HepG2 (cell line): ENCODE results near the gene JOSD2. TPM values are rescaled to one million over a fixed set of nuclear protein-coding genes. Genes with fewer than 3 reads are reported as not detected.

ENCODE experiments used
- ATAC-seq: fragments of 200-7000 bp; cut with Tn5 transposase; 3 replicates; pipeline ENCODE4 v1.9.1; 2020; ENCODE audit warnings: mild to moderate bottlenecking, moderate library complexity
- BruUV-seq: library from RNA; stranded (reverse); fragments of 400-500 nt; replicated peaks from 2 replicates; lab custom pipeline; 2021; lab: Mats Ljungman, UMichigan
- CTCF ChIA-PET: fragments of 300-600 bp; formaldehyde crosslinking; extraction: SDS; loops from one replicate; lab custom pipeline; 2021; ENCODE audit warnings: low total read pairs, inconsistent platforms, low intra/inter-chr PET ratio; lab: Yijun Ruan, JAX
- POLR2A ChIA-PET: fragments of 350-600 bp; sonication (Branson Sonifier 250); formaldehyde crosslinking; loops from one replicate; lab custom pipeline; 2020; ENCODE audit warnings: antibody characterized with exemption, inconsistent platforms; lab: Yijun Ruan, JAX
- DNase-seq: peaks from one replicate; pipeline ENCODE4 v3.0.0-alpha.2; 2015; ENCODE audit warnings: low spot score
- FAIRE-seq: peaks from 3 replicates; lab custom pipeline; 2011; peaks lifted over from hg19 to GRCh38; lab: Jason Lieb, UNC
- H2AFZ ChIP-seq: one replicate; pipeline ENCODE4 v1.6.1; 2011; ENCODE audit warnings: low read length, inconsistent platforms
- H3K27ac ChIP-seq: fragments of 300-600 bp; 3 replicates; pipeline ENCODE4 v1.8.0; 2011; ENCODE audit warnings: mixed run types, mild to moderate bottlenecking, mixed read lengths, low read length, inconsistent platforms; ENCODE audit not compliant: insufficient read depth; ENCODE audit errors: extremely low read length
- H3K27me3 ChIP-seq, 2 experiments: fragments of 200-600 bp in 1 of 2; 2 replicates in 1 of 2; 3 replicates in 1 of 2; pipeline versions ENCODE4 v1.6.0 to v1.8.0; 2011; ENCODE audit warnings: low read length in 2 of 2, mild to moderate bottlenecking in 2 of 2, moderate library complexity in 2 of 2, inconsistent platforms in 1 of 2; ENCODE audit not compliant: insufficient read depth in 2 of 2, control insufficient read depth in 1 of 2
- H3K36me3 ChIP-seq, 2 experiments: fragments of 200-600 bp in 1 of 2; replicated peaks in 1 of 2; 2 replicates in 1 of 2; 3 replicates in 1 of 2; pipeline versions ENCODE4 v1.5.1 to v1.8.0; 2011; ENCODE audit warnings: low read length in 2 of 2, inconsistent platforms in 1 of 2; ENCODE audit not compliant: insufficient read depth in 2 of 2, control insufficient read depth in 1 of 2
- H3K4me1 ChIP-seq: 2 replicates; pipeline ENCODE4 v1.5.1; 2012; ENCODE audit warnings: low read length, inconsistent platforms; ENCODE audit not compliant: insufficient read depth
- H3K4me2 ChIP-seq: 2 replicates; pipeline ENCODE4 v1.6.0; 2011; ENCODE audit warnings: low read depth, low read length, inconsistent platforms
- H3K4me3 ChIP-seq, 3 experiments: fragments of 200-600 bp in 1 of 3; sonication (generic), shearing (Covaris generic) in 1 of 3; replicated peaks in 1 of 3; 2 replicates each; pipeline ENCODE4 v1.5.1; 2011 to 2016; ENCODE audit warnings: low read length in 3 of 3, inconsistent platforms in 2 of 3, low read depth in 2 of 3, mild to moderate bottlenecking in 2 of 3, control low read depth in 1 of 3, mixed read lengths in 1 of 3; ENCODE audit not compliant: insufficient read depth in 1 of 3
- H3K79me2 ChIP-seq: one replicate; pipeline ENCODE4 v1.6.1; 2011; ENCODE audit warnings: low read length, inconsistent platforms; ENCODE audit not compliant: insufficient read depth
- H3K9ac ChIP-seq: 2 replicates; pipeline ENCODE4 v1.6.0; 2011; ENCODE audit warnings: mild to moderate bottlenecking, low read depth, low read length, inconsistent platforms; ENCODE audit not compliant: insufficient read depth
- H3K9me3 ChIP-seq: 2 replicates; pipeline ENCODE4 v1.5.1; 2012; ENCODE audit warnings: mild to moderate bottlenecking, low read length
- H4K20me1 ChIP-seq: 2 replicates; pipeline ENCODE4 v1.6.0; 2011; ENCODE audit warnings: inconsistent platforms, mild to moderate bottlenecking, low read length, moderate library complexity; ENCODE audit not compliant: insufficient read depth
- CEBPG ChIP-seq: IDR thresholded peaks from 2 replicates; pipeline ENCODE4 v1.6.1; 2016
- FOXO4 ChIP-seq: sonication (generic); formaldehyde crosslinking; conservative IDR thresholded peaks from 2 replicates; pipeline ENCODE4 v1.8.1; 2023; ENCODE audit warnings: missing genetic modification reagents
- GABPA ChIP-seq, 2 experiments: IDR thresholded peaks; 2 replicates each; pipeline ENCODE4 v1.6.1; 2011 to 2016; ENCODE audit warnings: low read depth in 2 of 2, low read length in 1 of 2, missing biosample characterization in 1 of 2, missing genetic modification characterization in 1 of 2
- HHEX ChIP-seq: IDR thresholded peaks from 2 replicates; pipeline ENCODE4 v1.6.1; 2016; ENCODE audit warnings: control low read depth
- LCORL ChIP-seq, 2 experiments: fragments of 450-650 bp in 1 of 2; sonication (generic) in 1 of 2; formaldehyde crosslinking in 1 of 2; IDR thresholded peaks; 2 replicates each; pipeline versions ENCODE4 v1.5.0 to v1.6.1; 2017 to 2020; ENCODE audit warnings: antibody characterized with exemption in 1 of 2, missing genetic modification reagents in 1 of 2
- MAZ ChIP-seq, 2 experiments: sonication (generic) in 1 of 2; formaldehyde crosslinking in 1 of 2; IDR thresholded peaks; 2 replicates each; pipeline versions ENCODE4 v1.5.0 to v1.6.1; 2012 to 2020; ENCODE audit warnings: low read depth in 2 of 2, mild to moderate bottlenecking in 2 of 2, borderline replicate concordance in 1 of 2, improper control_type of control experiment in 1 of 2, low read length in 1 of 2, missing genetic modification reagents in 1 of 2, moderate library complexity in 1 of 2
- MXI1 ChIP-seq: IDR thresholded peaks from 3 replicates; pipeline ENCODE4 v1.6.1; 2012; ENCODE audit warnings: low read depth, low read length, inconsistent platforms, borderline replicate concordance
- NAIF1 ChIP-seq: sonication (generic); formaldehyde crosslinking; IDR thresholded peaks from 2 replicates; pipeline ENCODE4 v1.5.0; 2020; ENCODE audit warnings: mild to moderate bottlenecking, missing genetic modification reagents, borderline replicate concordance
- POLR2AphosphoS5 ChIP-seq: IDR thresholded peaks from 2 replicates; pipeline ENCODE4 v1.6.1; 2012; ENCODE audit warnings: low read depth, low read length
- SOX5 ChIP-seq: IDR thresholded peaks from 2 replicates; pipeline ENCODE4 v1.6.1; 2016; ENCODE audit warnings: borderline replicate concordance
- ZNF510 ChIP-seq: sonication (generic); formaldehyde crosslinking; IDR thresholded peaks from 2 replicates; pipeline ENCODE4 v1.4.0; 2020; ENCODE audit warnings: low read depth, mild to moderate bottlenecking, missing genetic modification reagents
- ZNF609 ChIP-seq: sonication (generic); formaldehyde crosslinking; IDR thresholded peaks from 2 replicates; pipeline ENCODE4 v1.4.0; 2020; ENCODE audit warnings: mild to moderate bottlenecking, missing genetic modification reagents, borderline replicate concordance
- WGBS: methylation state at CpG from one replicate; pipeline ENCODE4 v1.1.6; 2017; ENCODE audit warnings: low lambda C conversion rate; 5-methylcytosine and 5-hydroxymethylcytosine counted together
- in situ Hi-C: cut with HindIII; loops from 2 replicates; pipeline ENCODE4 v1.10.0; 2017; ENCODE audit warnings: low pct_unique_long_range_greater_than_20kb; ENCODE audit not compliant: extremely low pct_ligation_motif_present
- intact Hi-C: fragments of 100-400 bp; cut with micrococcal nuclease; formaldehyde crosslinking; loops from one replicate; pipeline ENCODE4 v1.10.0; 2022; ENCODE audit not compliant: unreplicated experiment
- polyA plus RNA-seq, 8 experiments: library from polyadenylated mRNA; depleted of rRNA in 3 of 8; stranded (reverse) in 7 of 8; unstranded in 1 of 8; fragments of >200 nt; fragmentation: Illumina TruSeq in 4 of 8; extraction: Trizol in 4 of 8; gene quantifications; 2 replicates each; pipeline versions ENCODE4 v1.2.1 to v1.2.3, GENCODE V29; 2011 to 2016; ENCODE audit warnings: low read depth in 4 of 8, missing spikeins in 1 of 8, mixed read lengths in 1 of 8; ENCODE audit not compliant: insufficient read depth in 1 of 8
- total RNA-seq, 5 experiments: library from RNA; depleted of rRNA; stranded (reverse); fragments of >200 nt; fragmentation: Illumina TruSeq; extraction: Trizol; gene quantifications; 2 replicates each; pipeline ENCODE4 v1.2.3, GENCODE V29; 2016; ENCODE audit warnings: low read depth in 1 of 5

Gene JOSD2
- total and polyA plus RNA-seq, 2 of the 13 experiments (the other 11 are each of a cell fraction or from before 2014, with no cell fraction given), result 2.0 to 4.1 TPM

- no peak overlapping the region for H2AFZ ChIP-seq
- ATAC-seq (peak; percentile 79), FAIRE-seq (peak; percentile 64)
- TF ChIP-seq LCORL (IDR thresholded peaks at IDR 0.05), result no peak
- TF ChIP-seq LCORL (CRISPR knock-in tag; IDR thresholded peaks at IDR 0.05), result peak; percentile 87
- no peak for TF ChIP-seq POLR2AphosphoS5
- TF ChIP-seq MXI1, result 0 out of 3 replicates have a peak, but pooled peaks have one; percentile 11
- no peak for TF ChIP-seq MAZ (IDR thresholded peaks at IDR 0.05; ENCODE audit: borderline replicate concordance, low read depth, low read length)
- TF ChIP-seq MAZ (CRISPR knock-in tag; IDR thresholded peaks at IDR 0.05; ENCODE audit: low read depth), result no peak
- no peak for TF ChIP-seq HHEX (CRISPR knock-in tag)
- TF ChIP-seq ZNF510 (CRISPR knock-in tag), result no peak
- TF ChIP-seq ZNF609 (CRISPR knock-in tag), result no peak
- TF ChIP-seq CEBPG, result peak; percentile 39; the same call in 1 of the 2 replicates
- no peak for TF ChIP-seq GABPA (IDR thresholded peaks at IDR 0.05; ENCODE audit: low read depth, low read length)
- TF ChIP-seq GABPA (CRISPR knock-in tag; IDR thresholded peaks at IDR 0.05; ENCODE audit: low read depth), result no peak
- peak; percentile 57; the same call in 1 of the 2 replicates for TF ChIP-seq SOX5
- TF ChIP-seq NAIF1 (CRISPR knock-in tag), result no peak
- no peak for TF ChIP-seq FOXO4 (CRISPR knock-in tag)
Measured at GRCh38 chr19:50460161-50460765, 50.7 kb downstream of the JOSD2 start.

More at GRCh38 chr19:50460161-50460765, 50.7 kb downstream of the JOSD2 start:
- Histone ChIP-seq H3K36me3 (no peaks in the 10 kb centered on the region), H3K4me1 (peaks cover 36% of the 10 kb centered on the region), H3K27me3 (peaks cover 0 to 7% of the 10 kb centered on the region in 2 experiments; a peak in 2 of 5 replicates), H3K9ac (no peak overlapping the region), H4K20me1 (no peaks in the 10 kb centered on the region), H3K27ac (no peak overlapping the region), H3K4me3 (no peak overlapping the region), H3K9me3 (no peaks in the 10 kb centered on the region), H3K79me2 (no peaks in the 10 kb centered on the region), H3K4me2 (peak overlapping the region; percentile 29)
- ChIA-PET CTCF (interaction anchor here (1.6 to 3.4 kb wide), 2 partner anchors 19 to 92 kb away, joined by 9 to 16 read pairs; no protein-coding TSS in a partner anchor), POLR2A (interaction anchor here (1.0 to 1.5 kb wide), 2 partner anchors 84 to 103 kb away, joined by 3 to 7 read pairs; partner anchors contain the start of gene NR1H2)
- peak; percentile 91 for DNase-seq
- in situ Hi-C loops (loop anchor here (10.0 kb wide), 1 partner anchor 85 kb away; the partner anchor contains the start of gene NR1H2), intact Hi-C loops (loop anchor here (1.0 kb wide), 1 partner anchor 92 kb away; no protein-coding TSS in a partner anchor)
- 4% methylated on average over 7 of the region's 13 CpGs for WGBS
- BruUV-seq, result no TSS peak
